GM19043 (cell line): ENCODE data around the gene MAPK11.

Experiments used
- ATAC-seq: cut with Tn5 transposase; IDR thresholded peaks from one replicate; pipeline ENCODE4 v1.9.1; 2021; ENCODE audit warnings: low read depth; ENCODE audit not compliant: unreplicated experiment

MAPK11 gene

GRCh38 chr22:50269970-50270665 is at the start of gene MAPK11:
TSS of gene MAPK11 (minus strand) at chr22:50270380. CDS start at chr22:50270292, 88 bp downstream.
- ATAC-seq, result no peak

- no peak for ATAC-seq
Measured at GRCh38 chr22:50319503-50319951, 49.3 kb upstream of the MAPK11 start.

GRCh38 chr22:50318698-50319411 is 48.7 kb upstream of the MAPK11 start:
- no peak for ATAC-seq

- ATAC-seq, result no peak
Measured at GRCh38 chr22:50318356-50318697, 48.1 kb upstream of the MAPK11 start.

GRCh38 chr22:50317674-50318073 is 47.5 kb upstream of the MAPK11 start:
- ATAC-seq, result no peak

GRCh38 chr22:50317178-50317577 is 47.0 kb upstream of the MAPK11 start:
- ATAC-seq, result no peak

GRCh38 chr22:50316114-50317065 is 46.2 kb upstream of the MAPK11 start:
- ATAC-seq, result no peak

- ATAC-seq, result no peak
Measured at GRCh38 chr22:50315289-50316113, 45.3 kb upstream of the MAPK11 start.

- ATAC-seq, result peak; percentile 80
Measured at GRCh38 chr22:50314455-50315288, 44.5 kb upstream of the MAPK11 start.

GRCh38 chr22:50314081-50314454 is 43.9 kb upstream of the MAPK11 start:
- no peak for ATAC-seq

- ATAC-seq, result no peak
Measured at GRCh38 chr22:50313600-50313999, 43.4 kb upstream of the MAPK11 start.

- ATAC-seq, result no peak
Measured at GRCh38 chr22:50313021-50313420, 42.8 kb upstream of the MAPK11 start.

- ATAC-seq, result no peak
Measured at GRCh38 chr22:50312371-50312770, 42.2 kb upstream of the MAPK11 start.

GRCh38 chr22:50311606-50312351 is 41.6 kb upstream of the MAPK11 start:
- ATAC-seq, result no peak

- no peak for ATAC-seq
Measured at GRCh38 chr22:50310949-50311444, 40.8 kb upstream of the MAPK11 start.

GRCh38 chr22:50310031-50310722 is 40.0 kb upstream of the MAPK11 start:
- ATAC-seq, result no peak

GRCh38 chr22:50309601-50309991 is 39.4 kb upstream of the MAPK11 start:
- ATAC-seq, result no peak
